Smooth muscle cell (in vitro differentiated cells): ENCODE results near the gene SLC44A5. TPM values are rescaled to one million over a fixed set of nuclear protein-coding genes. Genes with fewer than 3 reads are reported as not detected.

Experiments used
- DNase-seq: peaks from one replicate; lab custom pipeline; 2025; ENCODE audit not compliant: unreplicated experiment; lab: John Stamatoyannopoulos, UW
- H2AFZ ChIP-seq: fragments of 200-600 bp; sonication (generic); 2 replicates; pipeline ENCODE4 v1.6.0; 2016; ENCODE audit warnings: antibody characterized with exemption, low read depth, mild to moderate bottlenecking
- H3F3A ChIP-seq: fragments of 200-600 bp; sonication (generic); 2 replicates; pipeline ENCODE4 v1.6.0; 2017; ENCODE audit warnings: antibody characterized with exemption, low read depth
- H3K27ac ChIP-seq: fragments of 200-600 bp; sonication (generic); 2 replicates; pipeline ENCODE4 v1.5.1; 2016; ENCODE audit warnings: low read depth, mild to moderate bottlenecking
- H3K27me3 ChIP-seq: fragments of 200-600 bp; sonication (generic); 2 replicates; pipeline ENCODE4 v1.6.1; 2016; ENCODE audit warnings: low read depth, mild to moderate bottlenecking
- H3K36me3 ChIP-seq: fragments of 200-600 bp; sonication (generic); 2 replicates; pipeline ENCODE4 v1.5.1; 2016; ENCODE audit warnings: low read depth
- H3K4me1 ChIP-seq: fragments of 200-600 bp; sonication (generic); 2 replicates; pipeline ENCODE4 v1.5.1; 2016; ENCODE audit warnings: low read depth
- H3K4me2 ChIP-seq: fragments of 200-600 bp; sonication (generic); 2 replicates; pipeline ENCODE4 v1.6.0; 2016; ENCODE audit warnings: mild to moderate bottlenecking
- H3K4me3 ChIP-seq: fragments of 200-600 bp; sonication (generic); 2 replicates; pipeline ENCODE4 v1.5.1; 2016; ENCODE audit warnings: mild to moderate bottlenecking
- H3K79me2 ChIP-seq: fragments of 200-600 bp; sonication (generic); 2 replicates; pipeline ENCODE4 v1.6.0; 2016; ENCODE audit warnings: low read depth, mild to moderate bottlenecking
- H3K9ac ChIP-seq: fragments of 200-600 bp; sonication (generic); 2 replicates; pipeline ENCODE4 v1.6.0; 2016; ENCODE audit warnings: low read depth
- H3K9me3 ChIP-seq: fragments of 200-600 bp; sonication (generic); replicated peaks from 2 replicates; pipeline ENCODE4 v1.5.1; 2016; ENCODE audit warnings: low read depth
- H4K20me1 ChIP-seq: fragments of 200-600 bp; sonication (generic); 2 replicates; pipeline ENCODE4 v1.6.0; 2016; ENCODE audit warnings: low read depth
- CTCF ChIP-seq: fragments of 200-600 bp; sonication (generic); IDR thresholded peaks from 2 replicates; pipeline ENCODE4 v1.5.1; 2017; ENCODE audit warnings: borderline replicate concordance, mild to moderate bottlenecking, antibody characterized with exemption; ENCODE audit not compliant: insufficient read depth, poor library complexity, severe bottlenecking
- WGBS: methylation state at CpG from one replicate; pipeline ENCODE4 v1.1.7; 2016; ENCODE audit warnings: low lambda C conversion rate; 5-methylcytosine and 5-hydroxymethylcytosine counted together
- polyA plus RNA-seq: library from polyadenylated mRNA; unstranded; fragments of >200 nt; fragmentation: Nextera tagmentation; extraction: Ambion mirVana; gene quantifications from 2 replicates; pipeline ENCODE4 v1.2.1, GENCODE V29; 2016
- total RNA-seq: library from RNA; depleted of rRNA; stranded (reverse); fragments of >200 nt; gene quantifications from 2 replicates; pipeline ENCODE4 v1.2.3, GENCODE V29; 2014

Gene SLC44A5
- total and polyA plus RNA-seq, 2 experiments from 2014 or later: 0.89 to 4.4 TPM

- no peak overlapping the region for H3K4me3 ChIP-seq
- no peak overlapping the region for H3K9ac ChIP-seq
- H3K36me3 ChIP-seq: no peaks in the 10 kb centered on the region
- H3K4me2 ChIP-seq: no peak overlapping the region
- no peaks in the 10 kb centered on the region for H3K4me1 ChIP-seq
- H3F3A ChIP-seq: no peaks in the 10 kb centered on the region
- no peaks in the 10 kb centered on the region for H3K79me2 ChIP-seq
- TF ChIP-seq CTCF: no peak
- no peak overlapping the region for H2AFZ ChIP-seq
- H3K9me3 ChIP-seq: no peaks in the 10 kb centered on the region
- H3K27me3 ChIP-seq: no peaks in the 10 kb centered on the region
- 93% methylated on average over 1 of the region's 1 CpG for WGBS
- no peak overlapping the region for H3K27ac ChIP-seq
- H4K20me1 ChIP-seq: no peaks in the 10 kb centered on the region
- no peak for DNase-seq
These were observed 294.7 kb downstream of the SLC44A5 start for GRCh38 chr1:75316230-75316629.

GRCh38 chr1:75312620-75313019, 298.3 kb downstream of the SLC44A5 start:
- 94% methylated on average over 2 of the region's 2 CpGs for WGBS
- Histone ChIP-seq H3K36me3 (no peaks in the 10 kb centered on the region), H3K4me1 (no peaks in the 10 kb centered on the region), H4K20me1 (no peaks in the 10 kb centered on the region), H3F3A (no peaks in the 10 kb centered on the region), H3K9ac (no peak overlapping the region), H3K4me2 (no peak overlapping the region), H3K9me3 (no peaks in the 10 kb centered on the region), H3K79me2 (no peaks in the 10 kb centered on the region), H3K4me3 (no peak overlapping the region), H3K27ac (no peak overlapping the region), H2AFZ (no peak overlapping the region), H3K27me3 (no peaks in the 10 kb centered on the region)
- no peak for DNase-seq
- TF ChIP-seq CTCF: no peak

- Histone ChIP-seq H3K4me3 (no peak overlapping the region), H2AFZ (no peak overlapping the region), H3K27me3 (no peaks in the 10 kb centered on the region), H4K20me1 (no peaks in the 10 kb centered on the region), H3F3A (no peaks in the 10 kb centered on the region), H3K4me1 (no peaks in the 10 kb centered on the region), H3K9me3 (no peaks in the 10 kb centered on the region), H3K79me2 (no peaks in the 10 kb centered on the region), H3K9ac (no peak overlapping the region), H3K27ac (no peak overlapping the region), H3K36me3 (no peaks in the 10 kb centered on the region), H3K4me2 (no peak overlapping the region)
- no peak for TF ChIP-seq CTCF
- no peak for DNase-seq
These were observed 300.8 kb downstream of the SLC44A5 start for GRCh38 chr1:75310067-75310466.

- Histone ChIP-seq H3K79me2 (no peaks in the 10 kb centered on the region), H3K36me3 (no peaks in the 10 kb centered on the region), H3K4me1 (no peaks in the 10 kb centered on the region), H3K4me2 (no peak overlapping the region), H3K9me3 (no peaks in the 10 kb centered on the region), H2AFZ (no peak overlapping the region), H3K9ac (no peak overlapping the region), H3F3A (no peaks in the 10 kb centered on the region), H3K27ac (no peak overlapping the region), H3K27me3 (no peaks in the 10 kb centered on the region), H4K20me1 (no peaks in the 10 kb centered on the region), H3K4me3 (no peak overlapping the region)
- WGBS: 85% methylated on average over 2 of the region's 2 CpGs
- DNase-seq: no peak
- no peak for TF ChIP-seq CTCF
These were observed 302.5 kb downstream of the SLC44A5 start for GRCh38 chr1:75308365-75308764.
